HepG2 (cell line): ENCODE results near the gene GCN1. TPM values are rescaled to one million over a fixed set of nuclear protein-coding genes. Genes with fewer than 3 reads are reported as not detected.
A peak's percentile ranks its signal among the peaks of the same experiment; 100 is the strongest.

Experiments
- GATAD2A ChIP-seq: IDR thresholded peaks from 2 replicates; pipeline ENCODE4 v1.6.1; 2016
- HHEX ChIP-seq: IDR thresholded peaks from 2 replicates; pipeline ENCODE4 v1.6.1; 2016; ENCODE audit warnings: control low read depth
- KAT8 ChIP-seq: IDR thresholded peaks from 2 replicates; pipeline ENCODE4 v1.6.1; 2016; ENCODE audit warnings: missing genetic modification reagents, missing compliant biosample characterization
- MAFK ChIP-seq, 2 experiments: IDR thresholded peaks in 1 of 2; conservative IDR thresholded peaks in 1 of 2; 2 replicates each; pipeline ENCODE4 v1.6.1; 2011; ENCODE audit warnings: improper control_type of control experiment in 2 of 2, low read length in 2 of 2
- MXI1 ChIP-seq: IDR thresholded peaks from 3 replicates; pipeline ENCODE4 v1.6.1; 2012; ENCODE audit warnings: low read depth, low read length, inconsistent platforms, borderline replicate concordance
- POGZ ChIP-seq: sonication (generic); formaldehyde crosslinking; IDR thresholded peaks from 2 replicates; pipeline ENCODE4 v1.4.0; 2020; ENCODE audit warnings: mild to moderate bottlenecking, missing genetic modification reagents
- SP140L ChIP-seq: sonication (generic); formaldehyde crosslinking; IDR thresholded peaks from 2 replicates; pipeline ENCODE4 v1.4.0; 2020; ENCODE audit warnings: missing genetic modification reagents, borderline replicate concordance
- ZBTB20 ChIP-seq: sonication (generic); formaldehyde crosslinking; IDR thresholded peaks from 2 replicates; pipeline ENCODE4 v1.8.1; 2023; ENCODE audit warnings: missing genetic modification reagents, low read depth, mild to moderate bottlenecking, borderline replicate concordance
- ZFP90 ChIP-seq: sonication (generic); formaldehyde crosslinking; IDR thresholded peaks from 2 replicates; pipeline ENCODE4 v1.8.0; 2022; ENCODE audit warnings: missing genetic modification reagents, mild to moderate bottlenecking, inconsistent platforms, borderline replicate concordance
- ZKSCAN1 ChIP-seq: fragments of 150-350 bp; IDR thresholded peaks from 2 replicates; pipeline ENCODE4 v1.6.1; 2014; ENCODE audit warnings: low read length
- ZNF317 ChIP-seq: sonication (generic); formaldehyde crosslinking; IDR thresholded peaks from 2 replicates; pipeline ENCODE4 v1.5.0; 2020; ENCODE audit warnings: mild to moderate bottlenecking, missing genetic modification reagents
- ZNF496 ChIP-seq: sonication (generic); formaldehyde crosslinking; IDR thresholded peaks from 2 replicates; pipeline ENCODE4 v1.8.1; 2023; ENCODE audit warnings: mild to moderate bottlenecking, moderate library complexity, missing genetic modification reagents; ENCODE audit not compliant: insufficient replicate concordance
- ZNF788 ChIP-seq: sonication (generic); formaldehyde crosslinking; IDR thresholded peaks from 2 replicates; pipeline ENCODE4 v1.5.0; 2020; ENCODE audit warnings: mild to moderate bottlenecking, missing genetic modification reagents, borderline replicate concordance
- polyA plus RNA-seq, 8 experiments: library from polyadenylated mRNA; depleted of rRNA in 3 of 8; stranded (reverse) in 7 of 8; unstranded in 1 of 8; fragments of >200 nt; fragmentation: Illumina TruSeq in 4 of 8; extraction: Trizol in 4 of 8; gene quantifications; 2 replicates each; pipeline versions ENCODE4 v1.2.1 to v1.2.3, GENCODE V29; 2011 to 2016; ENCODE audit warnings: low read depth in 4 of 8, missing spikeins in 1 of 8, mixed read lengths in 1 of 8; ENCODE audit not compliant: insufficient read depth in 1 of 8
- total RNA-seq, 5 experiments: library from RNA; depleted of rRNA; stranded (reverse); fragments of >200 nt; fragmentation: Illumina TruSeq; extraction: Trizol; gene quantifications; 2 replicates each; pipeline ENCODE4 v1.2.3, GENCODE V29; 2016; ENCODE audit warnings: low read depth in 1 of 5
- TF ChIP-seq, protein P1 (sequence below): sonication (generic); formaldehyde crosslinking; IDR thresholded peaks from 2 replicates; pipeline ENCODE4 v1.5.0; 2020; ENCODE audit warnings: missing genetic modification reagents, mild to moderate bottlenecking, borderline replicate concordance
- TF ChIP-seq, protein P2 (sequence below): sonication (generic); formaldehyde crosslinking; IDR thresholded peaks from 2 replicates; pipeline ENCODE4 v1.8.0; 2022; ENCODE audit warnings: mild to moderate bottlenecking, missing genetic modification reagents, borderline replicate concordance
- TF ChIP-seq, protein P3 (sequence below): sonication (generic); formaldehyde crosslinking; conservative IDR thresholded peaks from 2 replicates; pipeline ENCODE4 v1.4.0; 2020; ENCODE audit warnings: mild to moderate bottlenecking, missing genetic modification reagents, moderate library complexity
- TF ChIP-seq, protein P4 (sequence below): sonication (generic); formaldehyde crosslinking; IDR thresholded peaks from 2 replicates; pipeline ENCODE4 v1.8.0; 2022; ENCODE audit warnings: missing genetic modification reagents, mild to moderate bottlenecking, moderate library complexity, borderline replicate concordance
- TF ChIP-seq, protein P5 (sequence below): sonication (generic); formaldehyde crosslinking; IDR thresholded peaks from 2 replicates; pipeline ENCODE4 v1.4.0; 2020; ENCODE audit warnings: mild to moderate bottlenecking, low read depth, missing genetic modification reagents

Gene GCN1
- total and polyA plus RNA-seq, 2 of the 13 experiments (the other 11 are each of a cell fraction or from before 2014, with no cell fraction given): 58.2 to 83.0 TPM

DNA sequence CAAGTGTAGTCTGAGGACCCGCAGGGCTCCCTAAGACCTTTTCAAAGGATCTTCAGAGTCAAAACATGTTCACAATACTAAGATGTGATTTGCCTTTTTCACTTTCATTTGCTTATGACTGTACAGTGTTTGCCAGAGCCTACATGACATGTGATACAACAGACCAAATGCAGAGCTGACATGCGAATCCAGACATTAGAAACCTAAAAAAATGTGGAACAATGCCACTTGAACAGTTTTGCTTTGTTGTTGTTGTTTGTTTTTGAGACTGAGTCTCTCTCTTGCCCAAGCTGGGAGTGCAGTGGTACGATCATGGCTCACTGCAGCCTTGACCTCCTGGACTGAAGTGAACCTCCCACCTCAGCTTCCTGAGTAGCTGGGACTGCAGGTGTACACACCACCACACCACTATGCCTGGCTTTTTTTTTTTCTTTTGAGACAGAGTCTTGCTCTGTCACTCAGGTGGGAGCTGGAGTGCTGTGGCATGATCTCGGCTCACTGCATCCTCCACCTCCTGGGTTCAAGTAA is 72.7 kb downstream of the GCN1 start (continued):
- TF ChIP-seq, protein P1, sequence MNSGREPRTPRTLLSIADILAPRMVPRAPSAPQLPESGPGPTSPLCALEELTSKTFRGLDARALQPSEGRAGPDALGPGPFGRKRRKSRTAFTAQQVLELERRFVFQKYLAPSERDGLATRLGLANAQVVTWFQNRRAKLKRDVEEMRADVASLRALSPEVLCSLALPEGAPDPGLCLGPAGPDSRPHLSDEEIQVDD (CRISPR knock-in tag): no peak
- no peak for TF ChIP-seq ZKSCAN1
- no peak; the same call in 1 of the 2 replicates for TF ChIP-seq ZBTB20
- TF ChIP-seq, protein P2, sequence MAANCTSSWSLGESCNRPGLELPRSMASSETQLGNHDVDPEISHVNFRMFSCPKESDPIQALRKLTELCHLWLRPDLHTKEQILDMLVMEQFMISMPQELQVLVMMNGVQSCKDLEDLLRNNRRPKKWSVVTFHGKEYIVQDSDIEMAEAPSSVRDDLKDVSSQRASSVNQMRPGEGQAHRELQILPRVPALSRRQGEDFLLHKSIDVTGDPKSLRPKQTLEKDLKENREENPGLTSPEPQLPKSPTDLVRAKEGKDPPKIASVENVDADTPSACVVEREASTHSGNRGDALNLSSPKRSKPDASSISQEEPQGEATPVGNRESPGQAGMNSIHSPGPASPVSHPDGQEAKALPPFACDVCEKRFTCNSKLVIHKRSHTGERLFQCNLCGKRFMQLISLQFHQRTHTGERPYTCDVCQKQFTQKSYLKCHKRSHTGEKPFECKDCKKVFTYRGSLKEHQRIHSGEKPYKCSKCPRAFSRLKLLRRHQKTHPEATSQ (CRISPR knock-in tag): no peak
- TF ChIP-seq ZNF496: no peak
- TF ChIP-seq HHEX (CRISPR knock-in tag): peak; percentile 46; the same call in 1 of the 2 replicates
- 0 out of 2 replicates have a peak, but pooled peaks have one; percentile 28 for TF ChIP-seq POGZ (CRISPR knock-in tag)
- TF ChIP-seq ZNF317: 0 out of 2 replicates have a peak, but pooled peaks have one; percentile 74
- TF ChIP-seq, protein P3, sequence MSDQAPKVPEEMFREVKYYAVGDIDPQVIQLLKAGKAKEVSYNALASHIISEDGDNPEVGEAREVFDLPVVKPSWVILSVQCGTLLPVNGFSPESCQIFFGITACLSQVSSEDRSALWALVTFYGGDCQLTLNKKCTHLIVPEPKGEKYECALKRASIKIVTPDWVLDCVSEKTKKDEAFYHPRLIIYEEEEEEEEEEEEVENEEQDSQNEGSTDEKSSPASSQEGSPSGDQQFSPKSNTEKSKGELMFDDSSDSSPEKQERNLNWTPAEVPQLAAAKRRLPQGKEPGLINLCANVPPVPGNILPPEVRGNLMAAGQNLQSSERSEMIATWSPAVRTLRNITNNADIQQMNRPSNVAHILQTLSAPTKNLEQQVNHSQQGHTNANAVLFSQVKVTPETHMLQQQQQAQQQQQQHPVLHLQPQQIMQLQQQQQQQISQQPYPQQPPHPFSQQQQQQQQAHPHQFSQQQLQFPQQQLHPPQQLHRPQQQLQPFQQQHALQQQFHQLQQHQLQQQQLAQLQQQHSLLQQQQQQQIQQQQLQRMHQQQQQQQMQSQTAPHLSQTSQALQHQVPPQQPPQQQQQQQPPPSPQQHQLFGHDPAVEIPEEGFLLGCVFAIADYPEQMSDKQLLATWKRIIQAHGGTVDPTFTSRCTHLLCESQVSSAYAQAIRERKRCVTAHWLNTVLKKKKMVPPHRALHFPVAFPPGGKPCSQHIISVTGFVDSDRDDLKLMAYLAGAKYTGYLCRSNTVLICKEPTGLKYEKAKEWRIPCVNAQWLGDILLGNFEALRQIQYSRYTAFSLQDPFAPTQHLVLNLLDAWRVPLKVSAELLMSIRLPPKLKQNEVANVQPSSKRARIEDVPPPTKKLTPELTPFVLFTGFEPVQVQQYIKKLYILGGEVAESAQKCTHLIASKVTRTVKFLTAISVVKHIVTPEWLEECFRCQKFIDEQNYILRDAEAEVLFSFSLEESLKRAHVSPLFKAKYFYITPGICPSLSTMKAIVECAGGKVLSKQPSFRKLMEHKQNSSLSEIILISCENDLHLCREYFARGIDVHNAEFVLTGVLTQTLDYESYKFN (CRISPR knock-in tag): peak; percentile 82
- TF ChIP-seq, protein P4, sequence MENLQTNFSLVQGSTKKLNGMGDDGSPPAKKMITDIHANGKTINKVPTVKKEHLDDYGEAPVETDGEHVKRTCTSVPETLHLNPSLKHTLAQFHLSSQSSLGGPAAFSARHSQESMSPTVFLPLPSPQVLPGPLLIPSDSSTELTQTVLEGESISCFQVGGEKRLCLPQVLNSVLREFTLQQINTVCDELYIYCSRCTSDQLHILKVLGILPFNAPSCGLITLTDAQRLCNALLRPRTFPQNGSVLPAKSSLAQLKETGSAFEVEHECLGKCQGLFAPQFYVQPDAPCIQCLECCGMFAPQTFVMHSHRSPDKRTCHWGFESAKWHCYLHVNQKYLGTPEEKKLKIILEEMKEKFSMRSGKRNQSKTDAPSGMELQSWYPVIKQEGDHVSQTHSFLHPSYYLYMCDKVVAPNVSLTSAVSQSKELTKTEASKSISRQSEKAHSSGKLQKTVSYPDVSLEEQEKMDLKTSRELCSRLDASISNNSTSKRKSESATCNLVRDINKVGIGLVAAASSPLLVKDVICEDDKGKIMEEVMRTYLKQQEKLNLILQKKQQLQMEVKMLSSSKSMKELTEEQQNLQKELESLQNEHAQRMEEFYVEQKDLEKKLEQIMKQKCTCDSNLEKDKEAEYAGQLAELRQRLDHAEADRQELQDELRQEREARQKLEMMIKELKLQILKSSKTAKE (CRISPR knock-in tag): peak; percentile 65; the same call in 1 of the 2 replicates
- TF ChIP-seq ZNF788 (CRISPR knock-in tag): peak; percentile 56; the same call in 1 of the 2 replicates
- TF ChIP-seq MXI1: peak; percentile 51; the same call in 1 of the 3 replicates
- no peak for TF ChIP-seq MAFK (conservative IDR thresholded peaks at IDR 0.05 in 1 of 2, IDR thresholded peaks at IDR 0.05 in 1 of 2; ENCODE audit: low read length in 2 of 2)
- TF ChIP-seq KAT8: 0 out of 2 replicates have a peak, but pooled peaks have one; percentile 23
- no peak for TF ChIP-seq ZFP90 (CRISPR knock-in tag)
- peak; percentile 84 for TF ChIP-seq GATAD2A (CRISPR knock-in tag)
- TF ChIP-seq, protein P5, sequence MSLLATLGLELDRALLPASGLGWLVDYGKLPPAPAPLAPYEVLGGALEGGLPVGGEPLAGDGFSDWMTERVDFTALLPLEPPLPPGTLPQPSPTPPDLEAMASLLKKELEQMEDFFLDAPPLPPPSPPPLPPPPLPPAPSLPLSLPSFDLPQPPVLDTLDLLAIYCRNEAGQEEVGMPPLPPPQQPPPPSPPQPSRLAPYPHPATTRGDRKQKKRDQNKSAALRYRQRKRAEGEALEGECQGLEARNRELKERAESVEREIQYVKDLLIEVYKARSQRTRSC (CRISPR knock-in tag): no peak
- no peak for TF ChIP-seq SP140L (CRISPR knock-in tag)
